GM06990 (cell line): ENCODE results near the gene GPATCH8.

Source experiments
- DNase-seq: peaks from one replicate; pipeline ENCODE4 v3.0.0-alpha.2; 2011; ENCODE audit not compliant: insufficient read length; ENCODE audit errors: extremely low read depth
- H3K27me3 ChIP-seq: replicated peaks from 2 replicates; pipeline ENCODE4 v1.6.0; 2011; ENCODE audit warnings: low read length; ENCODE audit not compliant: control insufficient read depth, insufficient read depth
- H3K36me3 ChIP-seq: 2 replicates; pipeline ENCODE4 v1.5.1; 2011; ENCODE audit warnings: low read length; ENCODE audit not compliant: control insufficient read depth, insufficient read depth
- H3K4me3 ChIP-seq: replicated peaks from 2 replicates; pipeline ENCODE4 v1.5.1; 2011; ENCODE audit warnings: low read depth, mild to moderate bottlenecking, control low read depth, low read length
- TF ChIP-seq, protein P1 (sequence below): IDR thresholded peaks from 2 replicates; pipeline ENCODE4 v1.5.1; 2011; ENCODE audit warnings: low read length, control low read depth, mild to moderate bottlenecking, inconsistent platforms; ENCODE audit not compliant: insufficient read depth, poor library complexity, severe bottlenecking

GPATCH8 gene

DNA sequence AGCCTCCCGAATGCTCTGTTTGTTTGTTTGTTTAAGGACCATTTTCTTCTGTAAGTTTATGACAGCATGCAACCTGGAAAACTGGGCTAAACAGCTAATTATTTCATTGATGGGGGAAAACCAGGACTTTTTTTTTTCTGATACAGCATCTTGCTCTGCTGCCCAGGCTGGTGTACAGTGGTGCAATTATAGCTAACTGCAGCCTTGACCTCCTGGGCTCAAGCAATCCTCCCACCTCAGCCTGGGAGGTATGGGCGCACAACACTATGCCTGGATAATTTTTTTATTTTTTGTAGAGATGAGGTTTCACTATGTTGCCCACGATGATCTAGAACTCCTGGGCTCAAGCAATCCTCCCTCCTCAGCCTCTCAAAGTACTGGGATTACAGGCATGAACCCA lies 37.3 kb downstream of the GPATCH8 start:
- DNase-seq: no peak
- H3K27me3 ChIP-seq: no peaks in the 10 kb centered on the region
- no peaks in the 10 kb centered on the region for H3K36me3 ChIP-seq
- TF ChIP-seq, protein P1, sequence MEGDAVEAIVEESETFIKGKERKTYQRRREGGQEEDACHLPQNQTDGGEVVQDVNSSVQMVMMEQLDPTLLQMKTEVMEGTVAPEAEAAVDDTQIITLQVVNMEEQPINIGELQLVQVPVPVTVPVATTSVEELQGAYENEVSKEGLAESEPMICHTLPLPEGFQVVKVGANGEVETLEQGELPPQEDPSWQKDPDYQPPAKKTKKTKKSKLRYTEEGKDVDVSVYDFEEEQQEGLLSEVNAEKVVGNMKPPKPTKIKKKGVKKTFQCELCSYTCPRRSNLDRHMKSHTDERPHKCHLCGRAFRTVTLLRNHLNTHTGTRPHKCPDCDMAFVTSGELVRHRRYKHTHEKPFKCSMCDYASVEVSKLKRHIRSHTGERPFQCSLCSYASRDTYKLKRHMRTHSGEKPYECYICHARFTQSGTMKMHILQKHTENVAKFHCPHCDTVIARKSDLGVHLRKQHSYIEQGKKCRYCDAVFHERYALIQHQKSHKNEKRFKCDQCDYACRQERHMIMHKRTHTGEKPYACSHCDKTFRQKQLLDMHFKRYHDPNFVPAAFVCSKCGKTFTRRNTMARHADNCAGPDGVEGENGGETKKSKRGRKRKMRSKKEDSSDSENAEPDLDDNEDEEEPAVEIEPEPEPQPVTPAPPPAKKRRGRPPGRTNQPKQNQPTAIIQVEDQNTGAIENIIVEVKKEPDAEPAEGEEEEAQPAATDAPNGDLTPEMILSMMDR: no peak
- H3K4me3 ChIP-seq: no peak overlapping the region

DNA sequence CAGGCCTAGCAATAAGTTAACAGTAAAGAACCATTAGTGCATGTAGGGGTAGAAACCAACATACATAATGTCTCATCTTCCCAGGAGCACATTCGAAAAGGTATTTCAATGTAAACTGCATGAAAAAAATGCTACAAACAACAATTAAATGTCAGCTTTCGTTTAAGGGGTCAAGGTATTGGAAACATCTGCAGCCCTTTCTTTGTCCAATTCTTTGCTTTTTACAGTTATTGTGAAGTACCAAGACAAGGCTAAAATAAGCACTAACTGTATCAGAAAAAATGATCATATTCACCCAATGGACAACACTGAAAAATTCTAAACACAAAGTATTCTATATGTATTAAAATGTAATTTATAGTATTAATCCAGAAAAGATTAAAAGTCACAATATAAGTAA lies 37.9 kb downstream of the GPATCH8 start:
- no peak for DNase-seq
- Histone ChIP-seq H3K4me3 (no peak overlapping the region), H3K27me3 (no peaks in the 10 kb centered on the region), H3K36me3 (no peaks in the 10 kb centered on the region)
- TF ChIP-seq, protein P1: no peak

DNA sequence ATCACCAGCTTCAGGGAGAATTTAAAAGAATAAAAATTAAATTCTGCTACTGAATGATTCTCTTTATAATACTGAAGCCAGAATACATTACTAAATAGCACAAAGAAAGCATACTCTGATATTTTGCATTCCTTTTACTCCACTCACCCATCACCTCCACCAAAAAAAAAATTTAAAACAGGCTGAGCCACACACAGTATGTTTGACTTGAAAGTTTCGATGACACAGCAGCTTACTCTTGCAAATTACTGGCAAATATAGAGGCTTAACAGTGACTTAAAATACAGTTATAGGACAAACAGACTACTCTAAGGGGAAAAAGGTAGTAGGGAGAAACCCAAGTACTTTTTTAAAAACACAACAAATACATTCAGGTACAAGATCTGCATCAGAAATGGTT lies 39.2 kb downstream of the GPATCH8 start:
- TF ChIP-seq, protein P1: no peak
- DNase-seq: no peak
- Histone ChIP-seq H3K27me3 (no peaks in the 10 kb centered on the region), H3K36me3 (no peaks in the 10 kb centered on the region), H3K4me3 (no peak overlapping the region)

DNA sequence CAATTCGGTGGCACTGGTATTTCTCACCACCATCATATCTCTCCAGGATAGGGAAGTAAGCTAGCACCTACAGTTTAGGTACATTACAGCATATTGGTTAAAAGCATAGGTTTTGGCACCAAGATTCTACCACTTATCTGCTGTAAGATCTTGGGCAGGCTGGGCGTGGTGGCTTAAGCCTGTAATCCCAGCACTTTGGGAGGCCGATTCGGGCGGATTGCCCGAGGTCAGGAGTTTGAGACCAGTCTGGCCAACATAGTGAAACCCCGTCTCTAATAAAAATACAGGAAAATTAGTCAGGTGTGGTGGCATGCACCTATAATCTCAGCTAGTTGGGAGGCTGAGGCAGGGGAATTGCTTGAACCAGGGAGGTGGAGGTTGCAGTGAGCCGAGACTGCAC lies 51.4 kb downstream of the GPATCH8 start:
- TF ChIP-seq, protein P1: no peak
- H3K36me3 ChIP-seq: no peaks in the 10 kb centered on the region
- H3K4me3 ChIP-seq: no peak overlapping the region
- no peaks in the 10 kb centered on the region for H3K27me3 ChIP-seq
- no peak for DNase-seq

DNA sequence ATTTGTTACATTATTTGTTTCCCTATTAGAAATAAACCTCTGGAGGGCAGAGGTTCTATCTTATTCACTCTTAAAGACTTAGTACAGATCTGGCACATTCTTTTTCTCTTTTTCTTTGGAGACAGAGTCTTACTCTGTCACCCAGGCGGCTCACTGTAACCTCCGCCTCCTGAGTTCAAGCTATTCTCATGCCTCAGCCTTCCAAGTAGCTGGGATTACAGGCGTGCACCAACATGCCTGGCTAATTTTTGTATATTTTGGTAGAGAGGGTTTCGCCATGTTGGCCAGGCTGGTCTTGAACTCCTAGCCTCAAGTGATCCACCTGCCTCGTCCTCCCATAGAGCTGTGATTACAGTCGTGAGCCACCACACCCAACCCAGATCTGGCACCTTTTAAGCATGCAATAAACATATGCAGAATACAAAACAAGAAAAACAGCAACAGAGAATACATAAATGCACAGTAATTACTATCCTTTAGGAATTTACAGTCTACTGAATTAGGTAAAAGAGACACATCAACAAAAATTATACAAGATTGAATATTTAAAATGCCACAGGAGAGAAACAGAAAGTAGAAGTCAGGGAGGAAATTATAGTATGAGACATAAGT lies 52.1 kb downstream of the GPATCH8 start:
- TF ChIP-seq, protein P1: no peak
- H3K27me3 ChIP-seq: no peaks in the 10 kb centered on the region
- H3K36me3 ChIP-seq: no peaks in the 10 kb centered on the region
- no peak for DNase-seq
- no peak overlapping the region for H3K4me3 ChIP-seq

DNA sequence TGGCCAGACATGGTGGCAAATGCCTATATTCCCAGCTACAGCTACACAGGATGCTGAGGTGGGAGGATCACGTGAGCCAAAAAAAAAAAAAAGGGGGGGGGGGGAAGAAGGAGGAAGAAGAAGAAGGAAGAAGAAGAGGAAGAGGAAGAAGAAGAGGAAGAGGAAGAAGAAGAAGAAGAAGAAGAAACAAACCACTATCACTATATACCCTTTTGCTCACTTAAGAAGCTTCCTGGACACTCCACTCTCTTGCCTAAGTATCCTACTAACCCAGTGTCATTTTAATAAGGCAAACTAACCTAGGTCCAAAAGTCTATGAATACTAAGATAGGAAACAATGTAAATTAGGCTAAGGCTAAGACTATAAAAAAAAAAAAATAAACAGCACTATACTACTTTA lies 54.8 kb downstream of the GPATCH8 start:
- TF ChIP-seq, protein P1: no peak
- DNase-seq: no peak
- no peak overlapping the region for H3K4me3 ChIP-seq
- no peaks in the 10 kb centered on the region for H3K36me3 ChIP-seq
- H3K27me3 ChIP-seq: no peaks in the 10 kb centered on the region
